NCI-H460 (cell line): Measurements from ENCODE around the gene PPP3CA. TPM values are rescaled to one million over a fixed set of nuclear protein-coding genes. Genes with fewer than 3 reads are reported as not detected.

ENCODE experiments used
- DNase-seq: peaks from one replicate; pipeline ENCODE4 v3.0.0-alpha.2; 2016; ENCODE audit warnings: low read depth; ENCODE audit errors: extremely low read depth
- total RNA-seq: library from RNA; depleted of rRNA; stranded (reverse); fragments of >200 nt; shearing (Covaris generic); gene quantifications from 2 replicates; pipeline ENCODE4 v1.2.3, GENCODE V29; 2014

The PPP3CA gene
- total RNA-seq, 1 experiment from 2014 or later = 16.5 TPM

DNA sequence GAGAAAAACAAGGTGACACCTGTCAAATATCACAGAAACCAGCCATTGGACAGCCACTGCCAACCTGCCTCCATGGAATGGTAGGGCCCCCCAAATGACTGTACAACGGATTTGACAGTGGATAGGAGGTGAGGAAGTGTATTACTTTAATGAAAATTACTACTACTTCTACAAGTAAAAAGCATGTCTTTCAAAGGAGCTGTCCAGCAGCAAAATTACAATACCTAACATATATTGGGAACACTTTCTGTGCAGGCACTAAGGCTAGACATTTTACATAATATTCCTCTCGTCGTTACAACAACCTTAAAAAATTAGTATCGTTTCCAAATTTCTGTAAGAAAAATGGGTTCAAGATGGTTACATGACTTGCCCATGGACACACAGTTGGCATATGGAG is 14.9 kb downstream of the PPP3CA start:
- no peak for DNase-seq

DNA sequence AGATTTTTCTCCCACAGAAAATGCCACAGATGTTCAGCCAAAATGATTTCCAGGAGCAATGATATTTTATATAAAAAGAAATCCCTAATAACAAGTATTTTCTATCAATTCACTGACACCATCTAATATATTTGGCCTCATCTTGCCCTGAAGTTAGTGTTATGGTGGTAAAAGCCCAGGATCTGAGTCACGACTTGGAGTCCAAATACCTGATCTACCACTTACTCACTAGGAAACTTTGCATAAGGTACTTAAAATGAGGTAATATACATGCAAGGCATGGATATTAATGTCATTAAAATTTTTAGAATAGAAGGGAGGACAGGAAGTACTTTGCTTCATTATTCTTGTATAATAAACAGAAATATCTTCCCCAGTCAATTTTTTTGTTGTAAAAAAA is 16.3 kb downstream of the PPP3CA start:
- no peak for DNase-seq

- no peak for DNase-seq
Observed at GRCh38 chr4:101329592-101329991, 17.7 kb downstream of the PPP3CA start.

GRCh38 chr4:101328063-101328602 is 19.2 kb downstream of the PPP3CA start:
- DNase-seq = no peak

- no peak for DNase-seq
Observed at GRCh38 chr4:101326576-101326975, 20.8 kb downstream of the PPP3CA start.

GRCh38 chr4:101322743-101323142 is 24.6 kb downstream of the PPP3CA start:
- DNase-seq = no peak

- no peak for DNase-seq
Observed at GRCh38 chr4:101321481-101322042, 25.8 kb downstream of the PPP3CA start.

DNA sequence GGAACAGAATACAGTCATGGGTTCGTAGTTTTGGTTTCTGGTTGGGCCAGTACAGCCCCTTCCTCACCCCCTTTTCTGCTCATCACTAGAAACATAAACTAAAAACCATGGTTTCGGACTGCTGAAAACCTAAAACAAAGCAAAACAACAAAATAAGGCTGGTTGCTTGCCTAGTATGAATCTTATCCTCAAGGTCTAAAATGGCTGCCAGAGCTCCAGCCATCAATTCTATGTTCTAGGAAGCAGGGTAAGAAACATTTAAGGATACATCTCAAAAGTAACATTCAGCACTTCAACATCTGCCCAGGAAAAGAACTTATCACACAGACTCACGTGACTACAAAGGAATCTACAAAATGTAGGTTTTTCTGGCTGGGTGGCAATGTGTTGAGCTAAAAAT is 31.5 kb downstream of the PPP3CA start:
- DNase-seq = no peak

- DNase-seq = no peak
Observed at GRCh38 chr4:101315041-101315440, 32.3 kb downstream of the PPP3CA start.

GRCh38 chr4:101309925-101310324 is 37.4 kb downstream of the PPP3CA start:
- no peak for DNase-seq

DNA sequence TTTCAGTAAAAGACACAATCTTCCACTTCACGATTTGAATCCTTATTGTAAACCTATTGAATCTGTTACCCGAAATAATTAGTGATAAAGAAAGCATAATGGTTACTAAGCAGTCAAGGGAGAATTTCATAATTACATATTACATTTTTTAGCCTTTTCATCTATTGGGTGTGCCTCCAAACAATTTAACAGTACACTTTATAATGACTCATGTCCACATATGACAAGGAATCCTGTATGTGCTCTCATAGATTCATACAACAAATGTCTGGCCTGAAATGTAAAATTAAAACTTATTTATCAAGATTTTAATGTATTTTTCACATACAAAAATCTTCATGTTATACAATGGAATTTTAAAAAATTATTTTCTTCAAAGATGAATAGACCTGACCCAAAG is 39.4 kb downstream of the PPP3CA start:
- peak; percentile 1 for DNase-seq

DNA sequence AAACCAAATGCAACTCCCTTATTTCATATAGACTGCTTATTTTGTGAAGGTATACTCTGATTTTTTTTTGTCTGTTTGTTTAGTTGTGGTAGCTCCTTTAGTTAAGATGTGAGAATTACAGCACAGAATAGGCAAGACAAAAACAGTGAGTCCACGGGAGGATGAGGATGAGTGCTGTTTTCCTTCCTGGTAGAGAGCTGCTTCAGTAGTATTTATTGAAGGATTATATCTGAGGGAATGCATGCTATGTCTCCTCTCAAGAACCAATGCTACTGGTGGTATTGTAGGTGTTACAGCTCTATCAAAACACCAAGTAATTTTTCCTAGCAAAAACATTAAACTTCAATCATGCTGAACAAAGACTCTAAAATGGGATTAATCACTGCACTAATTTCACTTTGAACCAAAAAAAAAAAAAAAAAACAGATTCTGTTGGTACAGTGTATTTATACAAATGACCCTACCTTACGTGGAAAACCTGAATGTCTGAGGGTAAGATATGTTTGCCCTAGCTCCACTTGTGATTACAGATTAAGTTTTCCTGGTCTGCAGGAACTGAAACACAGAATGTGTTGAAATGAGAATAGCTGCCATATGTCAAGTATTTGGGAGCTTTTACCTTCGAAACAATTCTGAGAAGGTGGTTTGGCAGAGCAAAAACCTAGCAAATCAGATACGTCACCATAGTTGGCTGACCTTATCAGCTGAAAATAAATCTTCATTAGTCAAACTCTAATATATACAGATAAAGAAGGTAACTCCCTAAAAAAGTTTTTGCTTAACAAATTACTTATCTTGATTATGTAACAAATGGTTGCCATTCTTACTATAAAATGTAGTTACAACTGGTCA is 40.3 kb downstream of the PPP3CA start:
- DNase-seq = no peak

DNA sequence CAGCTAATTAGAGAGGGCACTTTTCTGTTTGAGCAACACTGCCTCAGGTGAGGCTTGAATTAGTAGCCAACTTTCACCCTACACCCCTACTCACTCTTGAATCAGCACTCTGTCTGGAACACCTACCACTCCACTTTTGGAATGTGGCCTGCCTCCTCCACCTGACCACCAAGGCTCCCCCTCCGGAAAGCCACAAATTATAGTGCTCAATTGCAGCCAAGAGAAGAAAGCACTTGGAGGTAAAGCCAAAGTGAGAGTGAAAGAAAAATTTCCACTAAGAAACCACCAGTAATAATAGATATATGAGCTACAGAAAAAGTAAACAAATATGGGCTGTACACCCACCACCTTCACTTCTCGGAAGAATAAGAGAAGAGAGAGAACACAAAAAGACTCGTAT is 41.1 kb downstream of the PPP3CA start:
- no peak for DNase-seq

DNA sequence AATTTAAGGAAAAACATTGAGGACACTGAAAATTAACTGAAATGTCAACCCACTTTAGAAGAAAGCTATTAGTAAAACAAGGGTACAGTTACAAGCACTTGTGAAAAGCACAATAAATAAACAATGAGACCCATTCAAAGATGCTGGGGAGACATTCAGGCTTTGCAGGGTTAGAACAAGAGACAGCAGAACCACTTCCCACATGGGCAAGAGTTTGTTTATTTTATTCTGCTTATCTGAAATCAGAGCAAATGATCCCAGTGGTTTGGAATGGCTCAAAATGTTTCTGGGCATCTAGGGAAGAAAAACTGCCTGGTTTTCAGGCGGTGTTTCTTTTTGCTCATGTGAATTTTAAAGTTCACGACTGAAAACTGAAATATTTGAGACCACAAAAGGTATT is 42.4 kb downstream of the PPP3CA start:
- DNase-seq = peak; percentile 1

DNA sequence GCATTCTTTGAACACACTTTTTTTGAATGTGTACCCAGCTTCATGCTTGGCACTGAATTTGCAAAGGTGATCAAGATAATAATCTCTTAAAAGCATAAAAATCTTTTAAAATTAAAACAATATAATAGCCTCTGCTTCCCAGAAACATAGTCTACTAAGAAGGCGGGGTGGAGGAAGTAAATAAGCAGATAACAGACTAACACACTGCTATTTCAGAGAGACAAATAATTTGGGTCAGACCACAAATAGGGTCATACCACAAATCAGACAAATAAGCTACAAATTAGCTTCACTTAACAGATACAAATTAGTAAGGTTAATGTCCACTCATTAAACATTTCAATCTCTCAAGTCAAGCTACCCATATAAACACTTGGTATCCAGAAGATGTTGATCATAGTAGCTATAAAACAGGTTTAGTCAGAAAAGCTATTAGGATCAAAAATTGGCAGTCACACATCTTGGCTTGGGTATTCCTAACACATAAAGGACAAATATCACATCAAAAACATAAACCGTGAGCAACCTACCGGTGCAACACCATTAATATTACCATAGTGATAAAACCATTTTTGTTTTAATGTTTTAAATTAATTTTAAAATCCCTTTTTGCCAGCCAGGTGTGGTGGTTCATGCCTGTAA is 47.3 kb downstream of the PPP3CA start:
- no peak for DNase-seq

DNA sequence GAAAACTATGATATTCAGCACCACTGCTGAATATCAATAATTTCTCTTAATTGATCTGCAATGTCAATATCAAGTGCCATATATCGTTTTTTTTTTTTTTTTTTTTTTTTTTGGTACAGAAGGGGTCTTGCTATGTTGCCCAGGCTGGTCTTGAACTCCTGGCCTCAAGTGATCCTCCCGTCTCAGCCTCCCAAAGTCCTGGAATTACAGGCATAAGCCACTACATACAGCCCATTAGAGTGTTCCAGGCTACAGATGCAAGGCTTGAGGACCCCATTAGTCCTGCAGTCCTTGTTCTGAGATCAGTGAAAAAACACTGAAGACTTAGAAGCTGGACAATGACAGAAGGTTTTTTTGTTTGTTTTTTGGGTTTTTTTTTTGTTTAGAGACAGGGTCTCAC is 48.3 kb downstream of the PPP3CA start:
- no peak for DNase-seq

DNA sequence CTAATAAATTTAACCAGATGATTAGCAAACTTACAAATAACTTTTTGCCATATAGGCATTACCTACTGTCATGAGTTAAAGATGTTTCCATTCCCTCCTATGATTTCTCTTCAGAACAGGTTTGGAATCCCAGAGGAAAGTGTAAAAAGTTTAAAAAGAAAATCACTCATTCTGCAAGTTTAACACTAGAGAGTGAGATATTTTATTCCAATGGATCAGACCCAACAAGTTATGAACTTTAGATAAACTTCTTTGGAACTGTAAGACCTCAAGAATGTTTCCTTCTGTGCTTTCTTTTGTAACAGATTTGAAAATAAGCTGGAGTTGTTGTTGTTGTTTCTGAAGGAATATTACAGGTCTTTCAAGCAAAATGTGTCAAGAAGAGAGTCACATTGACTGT is 51.6 kb downstream of the PPP3CA start:
- no peak for DNase-seq

GRCh38 chr4:101294597-101294996 is 52.7 kb downstream of the PPP3CA start:
- no peak for DNase-seq

- no peak for DNase-seq
Observed at GRCh38 chr4:101292901-101293300, 54.4 kb downstream of the PPP3CA start.

- DNase-seq = no peak
Observed at GRCh38 chr4:101292214-101292613, 55.1 kb downstream of the PPP3CA start.

GRCh38 chr4:101291198-101291597 is 56.1 kb downstream of the PPP3CA start:
- DNase-seq = no peak

DNA sequence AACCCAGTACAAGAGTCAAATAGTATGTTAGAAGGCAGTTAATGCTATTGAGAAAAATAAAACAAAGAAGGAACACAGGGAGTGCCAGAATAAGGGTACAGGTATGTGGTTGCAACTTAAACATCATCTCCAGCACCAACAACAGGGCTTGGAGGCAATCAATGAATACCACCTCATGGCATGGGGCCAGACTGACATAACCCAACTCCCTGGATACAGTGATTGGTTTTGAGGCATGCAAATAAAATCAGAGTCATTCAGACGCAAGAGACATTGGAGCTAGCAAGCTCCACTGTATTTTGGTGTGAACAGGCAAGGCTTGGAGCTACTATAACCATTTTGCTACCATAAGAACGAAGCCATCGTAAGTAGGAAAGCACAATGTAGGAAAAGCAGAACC is 56.7 kb downstream of the PPP3CA start:
- DNase-seq = no peak
